DMS 273 (cell line): Measurements from ENCODE around the gene KANK4.

Source experiments
- DNase-seq: peaks from one replicate; lab custom pipeline; 2025; ENCODE audit not compliant: unreplicated experiment; lab: John Stamatoyannopoulos, UW

Gene KANK4

DNA sequence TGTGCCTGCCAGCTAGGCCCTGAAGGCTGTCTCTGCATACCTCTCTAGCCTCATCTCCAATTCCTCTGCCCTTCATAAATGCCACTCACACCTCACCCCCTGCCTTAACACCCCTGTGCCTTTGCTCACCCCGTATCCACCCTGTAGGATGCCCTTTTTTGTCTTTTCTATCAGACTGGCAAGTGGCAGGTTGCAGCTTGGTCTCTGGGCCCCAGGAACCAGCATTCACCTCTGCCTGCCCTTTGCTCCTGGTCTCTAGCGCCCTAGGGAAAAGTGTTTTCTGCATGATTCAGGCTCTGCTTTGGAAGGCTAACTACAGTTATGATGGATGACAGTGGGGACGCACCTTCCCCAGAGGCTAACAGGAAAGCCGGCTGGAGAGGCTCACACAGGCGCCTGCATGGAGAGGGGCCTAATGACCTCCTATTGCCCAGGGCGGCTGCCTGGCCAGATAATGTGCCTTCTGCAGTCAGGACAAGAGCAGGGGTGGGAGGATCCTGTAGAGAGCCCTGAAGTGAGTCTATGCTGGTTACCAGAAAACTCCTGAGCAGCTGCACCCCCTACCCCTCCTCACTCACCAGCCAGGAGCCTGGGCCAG, 11.2 kb downstream of the KANK4 start:
- DNase-seq = no peak

DNA sequence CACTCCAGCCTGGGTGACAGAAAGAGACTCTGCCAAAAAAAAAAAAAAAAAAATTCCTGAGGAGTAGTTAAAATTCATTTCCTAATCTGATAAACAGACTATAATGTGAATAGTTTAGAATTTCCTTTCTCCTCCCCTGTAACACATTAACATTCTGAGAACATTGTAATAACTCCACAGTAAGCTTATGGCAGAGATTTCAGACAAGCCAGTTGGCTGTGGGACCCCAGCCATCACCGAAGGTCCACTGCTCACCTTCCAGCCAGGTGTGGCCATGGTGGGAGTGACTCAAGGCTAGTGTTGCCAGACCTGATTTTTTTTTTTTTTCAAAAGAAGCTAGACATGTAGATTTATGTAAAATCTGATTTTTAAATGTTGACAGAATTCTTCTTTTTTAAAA, 11.8 kb downstream of the KANK4 start:
- no peak for DNase-seq

- DNase-seq = no peak
Observed at GRCh38 chr1:62306065-62306464, 13.2 kb downstream of the KANK4 start.

- DNase-seq = no peak
Observed at GRCh38 chr1:62304975-62305374, 14.3 kb downstream of the KANK4 start.

DNA sequence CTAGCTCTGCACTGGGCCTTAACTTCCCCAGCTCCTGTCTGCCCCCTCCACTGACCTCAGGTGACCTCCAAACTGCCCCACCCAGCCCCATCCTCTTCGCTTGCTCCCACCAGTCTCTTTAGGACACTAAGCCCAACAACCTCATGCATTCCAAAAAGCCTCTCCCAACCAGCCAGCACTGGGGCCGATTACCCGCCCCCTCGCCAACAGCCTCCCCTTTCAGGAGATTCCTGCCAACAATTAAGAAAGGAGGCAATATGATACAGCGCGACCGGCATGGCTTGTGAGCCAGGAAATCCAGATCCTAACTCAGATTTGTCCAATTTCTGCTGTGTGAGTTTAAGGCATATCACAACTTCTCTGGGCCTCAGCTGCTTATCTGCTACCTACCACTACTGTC, 14.7 kb downstream of the KANK4 start:
- DNase-seq = peak; percentile 36

GRCh38 chr1:62301726-62302390, 17.4 kb downstream of the KANK4 start:
- DNase-seq = peak; percentile 51

DNA sequence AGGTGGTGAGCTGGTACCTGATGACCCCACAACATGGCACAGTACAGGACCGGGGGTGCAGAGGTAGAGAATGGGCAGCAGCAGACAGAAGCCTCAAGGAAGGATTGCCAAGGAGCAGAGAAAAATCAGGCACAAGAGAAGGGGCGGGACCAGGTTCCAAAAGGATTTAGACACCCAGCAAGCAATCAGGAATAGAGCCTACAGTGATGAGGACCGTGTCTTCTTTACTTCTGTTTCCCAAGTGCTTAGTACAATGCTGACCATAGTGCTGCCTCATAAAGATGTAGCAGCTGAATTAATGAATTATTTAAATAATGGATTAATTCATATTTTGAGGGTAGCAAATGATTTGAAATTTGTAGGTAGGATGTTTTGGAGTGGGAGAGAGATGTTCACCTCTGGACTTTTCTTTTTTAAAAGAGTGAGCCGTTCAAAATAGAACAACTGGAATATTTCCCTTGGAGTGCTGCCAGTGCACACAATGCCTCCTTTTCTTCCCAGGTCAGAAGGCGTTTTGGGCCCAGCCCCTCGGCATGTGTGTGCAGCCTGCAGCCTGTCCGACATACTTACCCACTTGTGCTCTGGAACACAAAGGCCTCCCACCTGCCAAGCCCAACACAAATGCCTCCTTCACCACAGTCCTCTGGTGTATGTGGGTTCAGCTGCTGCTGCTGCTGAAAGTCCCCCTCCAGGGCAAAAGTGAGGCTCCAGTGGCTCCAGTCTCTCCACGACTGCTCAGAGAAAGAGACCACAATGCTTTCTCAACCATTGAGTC, 19.6 kb downstream of the KANK4 start:
- no peak for DNase-seq

DNA sequence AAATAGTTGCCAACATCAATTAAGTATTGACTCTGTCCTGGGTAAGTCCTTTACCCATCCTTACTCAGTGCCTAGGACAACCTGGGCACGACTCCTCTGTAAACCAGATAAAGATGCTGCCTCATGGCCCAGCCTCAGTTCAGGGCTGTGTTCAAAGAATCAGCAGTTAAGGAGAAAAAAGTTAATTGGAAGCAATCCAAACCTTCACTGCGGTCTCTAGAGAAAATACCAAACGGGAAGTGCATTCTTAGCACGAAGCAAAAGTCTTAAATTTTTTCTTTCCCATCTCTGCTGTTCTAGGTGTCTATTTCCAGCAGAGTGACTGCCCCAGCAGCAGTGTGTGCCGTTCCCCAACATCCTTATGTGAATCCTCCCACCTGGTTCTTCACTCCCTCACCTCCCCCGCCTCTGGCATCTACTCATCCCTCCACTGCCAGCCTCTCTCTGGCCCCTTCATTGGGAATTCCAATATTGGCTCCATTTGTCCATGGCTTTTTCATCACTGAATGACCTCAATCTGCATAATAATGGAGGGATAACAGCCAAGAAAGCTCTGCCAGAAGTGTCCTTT, 23.2 kb downstream of the KANK4 start:
- DNase-seq = peak; percentile 19

- DNase-seq = peak; percentile 82
Observed at GRCh38 chr1:62294261-62294660, 25.0 kb downstream of the KANK4 start.

- no peak for DNase-seq
Observed at GRCh38 chr1:62288662-62289061, 30.6 kb downstream of the KANK4 start.

DNA sequence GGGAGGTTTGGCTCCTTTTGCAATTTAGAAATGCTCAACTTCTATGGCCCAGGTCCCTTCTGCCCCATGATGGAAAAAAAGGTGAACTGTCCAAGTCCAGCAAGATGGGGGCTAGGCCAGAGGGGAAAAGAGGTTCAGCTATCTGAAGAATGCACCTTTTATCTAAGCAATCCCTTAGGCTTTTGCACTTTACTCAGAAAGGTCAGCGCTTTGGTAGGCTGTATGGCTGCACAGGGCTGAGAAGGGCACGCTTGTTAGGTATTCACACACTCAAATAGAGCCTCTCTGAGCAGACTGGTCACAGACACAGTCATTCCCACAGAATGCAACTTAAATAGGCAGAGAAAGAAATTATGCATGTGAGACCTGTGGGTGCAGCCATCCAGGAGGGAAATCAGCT, 31.0 kb downstream of the KANK4 start:
- no peak for DNase-seq

- DNase-seq = peak; percentile 20
Observed at GRCh38 chr1:62286786-62287224, 32.4 kb downstream of the KANK4 start.

DNA sequence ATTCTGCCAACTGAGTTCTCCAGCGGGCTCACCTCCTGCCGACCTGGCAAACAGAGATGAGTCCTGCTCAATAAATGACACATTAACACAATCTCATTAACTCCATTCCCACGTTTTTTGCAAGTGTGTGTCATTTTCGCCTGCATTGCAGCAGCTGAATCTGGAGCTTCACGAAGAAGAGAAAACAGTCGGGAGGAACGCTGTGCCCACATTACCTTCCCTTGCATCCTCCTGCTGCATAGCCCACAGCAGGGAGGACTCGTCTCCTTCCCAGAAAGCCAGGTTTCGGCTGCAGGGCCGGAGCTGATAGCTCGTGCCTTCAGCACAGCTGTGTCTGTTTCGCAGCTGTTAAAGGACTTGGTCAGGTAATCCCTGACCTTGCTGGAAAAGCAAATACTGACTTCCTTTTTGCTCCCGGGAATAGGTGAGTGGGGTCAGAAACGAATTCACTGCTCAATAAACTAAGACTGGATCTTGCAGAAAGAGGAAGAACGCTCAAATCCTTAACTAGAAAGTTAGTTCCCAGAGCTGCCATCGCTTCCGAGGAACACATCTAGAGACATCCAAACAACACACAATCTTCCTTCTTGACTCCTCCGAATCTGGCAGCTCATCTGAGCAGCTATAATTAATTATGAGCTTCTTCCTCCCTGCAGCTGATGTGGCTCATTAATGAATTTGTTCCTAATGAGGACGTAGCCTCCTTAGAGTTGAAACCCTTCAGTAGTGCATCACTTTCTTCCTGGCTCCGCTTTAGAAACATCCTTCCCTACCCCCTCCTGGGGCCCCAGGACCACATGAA, 33.0 kb downstream of the KANK4 start:
- no peak for DNase-seq

DNA sequence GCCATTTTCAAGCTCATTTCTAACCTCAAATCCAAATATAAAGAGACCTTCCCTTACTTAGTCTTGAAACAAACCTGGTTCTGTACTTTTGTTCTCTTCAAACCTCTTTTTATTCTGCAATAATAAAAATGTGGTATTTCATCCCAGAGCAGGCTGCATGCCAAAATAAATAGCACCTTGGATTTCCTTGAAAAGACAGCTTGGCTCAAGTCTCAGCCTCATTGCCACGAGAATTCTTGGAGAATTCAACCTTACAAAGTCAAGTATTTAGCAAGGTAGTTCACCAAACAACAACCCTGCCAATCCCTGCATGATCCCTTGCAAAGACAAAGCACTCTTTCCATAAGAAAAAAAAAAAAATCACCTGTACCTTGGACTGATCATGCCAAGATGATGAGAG, 33.8 kb downstream of the KANK4 start:
- DNase-seq = no peak

GRCh38 chr1:62283986-62284385, 35.2 kb downstream of the KANK4 start:
- DNase-seq = no peak

GRCh38 chr1:62282909-62283755, 36.1 kb downstream of the KANK4 start:
- DNase-seq = no peak

DNA sequence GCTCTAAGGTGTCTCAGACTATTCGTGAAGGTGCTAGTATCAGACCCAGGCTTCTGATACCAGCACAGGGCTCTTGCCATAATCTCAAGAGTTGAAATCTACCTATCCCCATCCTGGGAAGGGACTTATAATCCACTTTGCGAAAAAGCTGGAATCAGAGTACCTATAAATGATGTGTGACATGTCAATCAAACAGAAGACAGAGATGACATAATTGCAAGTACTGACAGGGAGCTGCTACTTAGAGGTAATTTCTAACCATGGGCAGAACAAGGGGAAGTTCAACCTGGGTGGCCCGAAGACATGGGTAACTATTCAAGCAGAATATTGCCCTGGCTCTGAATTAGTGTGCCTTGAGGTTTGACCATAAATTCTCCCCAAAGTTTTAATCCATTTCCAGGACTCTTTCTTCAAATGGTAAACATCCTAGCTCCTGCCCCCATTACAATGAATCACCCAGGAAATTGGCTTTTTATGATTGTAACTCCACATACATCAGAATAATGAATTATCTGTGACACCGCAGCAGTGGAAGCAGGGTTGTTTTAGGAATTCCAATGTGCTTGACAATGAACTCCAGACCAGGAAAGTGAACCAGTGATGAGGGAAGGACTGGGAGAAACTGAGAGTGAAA, 37.2 kb downstream of the KANK4 start:
- DNase-seq = no peak

DNA sequence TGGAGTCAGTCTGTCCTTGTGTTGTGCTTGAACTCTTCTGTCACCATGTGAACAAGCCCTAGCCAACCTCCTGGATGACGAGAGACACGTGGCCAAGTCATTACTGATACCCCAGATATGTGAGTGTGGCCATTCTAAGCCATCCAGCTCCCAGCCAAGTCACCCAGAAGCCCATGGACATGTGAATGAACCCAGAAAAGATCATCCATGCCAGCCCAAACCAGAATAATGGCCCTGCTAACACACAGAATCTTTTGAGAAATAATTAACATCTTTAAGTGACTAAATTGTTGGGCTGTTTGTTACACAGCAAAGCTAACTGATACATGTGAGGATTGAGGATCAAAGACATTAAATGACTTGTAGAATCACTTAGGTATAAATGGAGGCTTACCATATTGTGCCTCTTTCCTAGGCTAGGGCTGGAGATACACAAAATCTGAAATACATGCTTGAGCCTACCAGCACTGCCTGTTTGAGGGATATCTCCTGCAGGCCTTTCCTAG, 38.2 kb downstream of the KANK4 start:
- DNase-seq = no peak

DNA sequence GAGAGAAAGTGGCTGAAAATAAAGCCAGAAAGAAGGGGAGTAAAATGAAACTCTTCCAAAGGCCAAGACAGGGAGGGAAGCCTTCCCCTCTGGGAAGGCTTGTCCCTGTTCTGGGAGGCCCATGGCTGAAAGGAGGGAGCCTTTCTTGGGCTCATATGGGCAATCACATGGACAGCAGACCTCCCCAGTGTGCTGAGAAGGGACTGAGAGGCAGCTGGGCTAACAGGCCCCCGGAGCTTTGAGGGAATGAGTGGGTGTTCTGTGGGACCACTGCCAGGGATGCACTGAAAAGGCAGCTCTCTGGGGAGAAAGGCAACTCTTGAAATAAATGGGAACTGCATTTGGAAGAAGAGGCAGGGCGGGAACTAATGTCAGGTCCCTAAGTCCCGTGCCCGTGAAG, 39.1 kb downstream of the KANK4 start:
- DNase-seq = peak; percentile 50
